Stimulated activated CD4-positive, alpha-beta T cell treated with anti-CD3 and anti-CD28 coated beads, Interleukin-15, amount 100 ng/mL, for 48 hours (primary cell): ENCODE results near the gene TAF15.
A peak's percentile ranks its signal among the peaks of the same experiment; 100 is the strongest.

Experiments
- DNase-seq, 2 donors: peaks; one replicate each; pipeline ENCODE4 v3.0.0-alpha.2; 2020; ENCODE audit warnings: low read depth in 2 of 2

The TAF15 gene

DNA sequence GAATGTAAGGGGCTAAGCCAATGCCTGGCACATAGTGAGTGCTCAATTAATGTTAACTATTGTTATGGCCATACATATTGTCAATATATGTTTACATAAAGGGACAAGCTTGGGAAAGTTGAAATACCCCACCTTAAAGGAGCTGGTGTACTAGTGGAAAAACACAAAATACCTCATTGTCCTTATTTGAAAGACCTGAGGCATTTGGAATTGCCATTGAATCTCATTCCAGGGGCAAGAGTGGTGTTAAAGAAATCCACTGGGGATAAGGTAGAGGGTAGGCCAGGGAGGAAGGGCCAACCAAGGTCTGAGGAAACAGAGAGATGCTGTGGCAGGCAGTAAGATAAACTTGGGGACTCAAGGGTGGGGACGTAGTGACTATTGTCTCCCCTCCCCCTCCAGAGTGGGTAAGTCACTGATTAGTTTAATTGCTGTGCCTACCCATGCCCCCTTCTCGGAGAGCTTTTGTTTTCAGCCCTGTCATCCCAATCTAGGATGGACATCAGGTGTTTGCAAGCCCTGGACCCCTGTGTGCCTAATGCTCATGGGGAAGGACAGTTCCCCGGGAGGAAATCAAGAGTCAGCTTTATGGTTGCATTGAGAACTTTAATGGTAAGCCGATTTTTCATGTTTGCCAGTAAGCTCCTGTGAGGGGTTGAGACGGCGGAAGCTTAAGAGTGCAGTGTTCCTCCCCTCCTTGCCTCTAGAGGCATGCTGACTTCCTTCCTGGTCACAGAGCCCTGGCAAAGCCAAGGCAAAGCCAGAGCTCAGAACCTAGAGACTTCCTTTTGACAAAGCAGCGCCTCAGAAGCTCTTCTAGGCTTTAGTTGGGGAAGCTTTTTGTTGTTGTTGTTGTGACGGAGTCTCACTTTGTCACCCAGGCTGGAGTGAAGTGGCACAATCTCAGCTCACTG is 61.9 kb downstream of the TAF15 start:
- DNase-seq: no peak

DNA sequence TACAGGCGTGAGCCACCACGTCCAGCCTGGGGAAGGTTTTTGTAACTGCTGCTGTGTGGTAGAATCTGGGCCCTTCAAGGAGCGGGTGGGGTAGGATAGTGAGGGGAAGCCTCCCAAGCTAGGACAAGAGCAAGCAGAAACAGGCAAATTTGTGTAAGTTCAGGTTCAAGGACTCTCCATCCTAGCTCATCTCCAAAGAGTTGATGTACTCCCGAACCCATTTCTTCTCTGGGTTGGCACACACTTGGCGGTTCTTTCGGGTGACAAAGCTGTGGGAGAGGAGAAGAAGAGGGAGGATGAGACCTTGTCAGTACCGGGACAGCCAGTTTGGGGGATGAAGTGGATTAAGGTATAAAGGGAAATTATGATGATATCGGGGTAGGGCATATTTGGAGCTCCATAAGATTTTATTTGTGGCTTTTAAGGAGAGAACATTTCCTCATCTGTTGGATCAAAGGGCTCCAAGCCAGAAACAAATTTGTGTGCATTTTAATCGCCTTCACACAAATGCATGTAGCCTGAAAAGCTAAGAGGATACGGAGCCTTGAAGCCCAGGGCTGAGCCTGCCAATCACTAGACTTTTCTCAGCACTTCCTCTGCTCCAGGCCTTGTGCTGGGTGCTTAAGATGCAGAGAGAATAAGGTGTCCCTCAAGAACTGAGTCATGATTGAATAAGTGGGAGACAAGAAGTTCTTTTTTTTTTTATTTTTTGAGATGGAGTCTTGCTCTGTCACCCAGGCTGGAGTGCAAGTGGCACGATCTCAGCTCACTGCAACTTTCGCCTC is 63.1 kb downstream of the TAF15 start:
- DNase-seq: no peak

DNA sequence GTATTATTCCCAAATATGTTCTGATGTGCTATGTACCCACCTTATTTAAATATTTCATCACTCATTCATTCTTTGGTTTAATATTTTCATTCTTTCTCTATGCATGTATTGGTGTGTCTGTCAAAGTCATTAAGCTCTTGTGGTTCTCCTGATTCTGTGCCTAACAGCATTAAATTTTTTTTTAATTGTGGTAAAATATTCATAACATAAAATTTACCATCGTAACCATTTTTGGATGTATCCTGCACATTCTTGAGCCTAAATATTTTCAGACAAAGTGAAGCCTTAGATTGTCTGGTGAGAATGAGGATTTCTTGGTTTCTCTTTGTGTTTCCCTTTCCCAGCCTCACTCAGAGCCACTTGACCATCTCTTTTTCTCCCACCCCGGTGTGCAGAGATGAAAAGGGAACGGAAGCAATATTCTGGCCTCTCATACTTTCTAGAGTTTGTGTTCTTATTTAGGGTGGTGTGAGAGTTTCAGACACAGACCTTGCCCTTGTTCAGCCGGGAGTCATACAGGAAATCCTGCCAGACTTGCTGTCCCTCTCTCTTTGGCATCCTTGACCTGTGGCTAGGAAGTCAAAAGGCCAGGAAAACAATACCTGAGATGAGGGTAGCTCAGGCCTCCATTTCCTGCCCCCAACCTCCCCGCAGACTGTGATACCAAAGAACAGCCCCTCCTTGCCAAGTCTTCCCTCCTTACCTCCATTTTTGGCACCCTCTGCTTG is 66.0 kb downstream of the TAF15 start:
- no peak for DNase-seq

DNA sequence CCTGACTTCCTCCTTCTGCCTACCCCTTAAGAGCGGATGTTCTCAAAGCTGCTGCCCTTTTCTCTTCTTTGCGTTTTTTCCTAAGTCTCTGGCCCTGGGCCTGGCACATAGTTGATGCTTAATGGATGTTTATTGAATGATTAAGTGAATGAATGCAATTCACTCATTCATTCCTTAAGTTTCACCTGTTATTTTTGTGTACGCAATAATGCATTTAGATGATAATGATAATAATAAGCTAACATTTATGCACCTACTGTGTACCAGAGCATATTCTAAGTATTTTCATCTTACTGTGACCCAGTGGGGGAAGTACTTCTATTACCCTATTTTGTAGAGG is 66.5 kb downstream of the TAF15 start:
- no peak for DNase-seq

DNA sequence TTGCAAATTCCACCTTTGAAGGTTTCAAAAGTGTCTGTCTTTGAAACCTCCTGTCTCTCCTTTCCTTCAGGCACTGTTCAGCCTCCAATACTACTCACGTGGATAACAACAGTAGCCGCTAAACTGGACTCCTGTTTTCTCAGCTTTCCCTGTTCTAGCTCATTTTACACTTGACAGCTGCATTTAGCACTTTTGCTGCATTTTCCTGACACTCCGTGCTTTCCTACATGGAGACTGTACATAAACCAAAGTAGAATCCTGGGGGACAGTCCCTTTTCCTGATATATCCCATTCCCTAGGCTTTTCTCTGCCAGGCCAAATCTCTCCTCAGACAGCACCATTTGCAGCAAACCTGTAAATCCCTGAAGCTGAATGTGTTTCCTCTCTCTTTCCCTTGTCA is 67.2 kb downstream of the TAF15 start:
- no peak for DNase-seq

DNA sequence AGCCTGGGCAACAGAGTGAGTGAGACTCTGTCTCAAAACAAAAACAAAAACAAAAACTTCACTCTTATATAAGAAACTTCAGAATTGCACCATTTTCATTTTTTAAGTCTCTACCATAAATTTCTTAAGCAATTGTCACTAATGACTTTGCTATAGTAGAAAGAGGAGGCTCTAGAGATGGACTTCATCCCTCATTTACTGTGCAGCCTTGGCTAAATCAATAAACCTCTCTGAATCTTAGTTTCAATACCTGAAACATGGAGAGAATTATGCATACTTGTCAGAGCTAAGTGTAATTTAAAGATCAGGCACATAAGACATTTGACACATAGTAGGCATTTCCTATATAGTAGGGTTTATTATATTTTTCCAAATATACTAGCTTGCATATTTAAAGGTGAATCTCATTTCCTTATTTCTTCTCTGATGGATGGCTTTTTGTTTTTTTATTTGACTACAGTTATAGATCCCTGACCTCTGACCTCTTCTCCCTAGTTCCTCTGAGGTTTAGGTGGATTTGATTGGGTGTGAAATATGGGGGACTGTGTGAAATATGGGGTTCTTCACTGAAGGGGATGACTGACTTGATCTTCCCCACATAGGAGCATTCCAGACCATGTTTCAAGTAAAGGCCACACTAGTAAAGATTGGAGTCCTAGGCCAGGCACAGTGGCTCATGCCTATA is 68.2 kb downstream of the TAF15 start:
- DNase-seq: no peak

DNA sequence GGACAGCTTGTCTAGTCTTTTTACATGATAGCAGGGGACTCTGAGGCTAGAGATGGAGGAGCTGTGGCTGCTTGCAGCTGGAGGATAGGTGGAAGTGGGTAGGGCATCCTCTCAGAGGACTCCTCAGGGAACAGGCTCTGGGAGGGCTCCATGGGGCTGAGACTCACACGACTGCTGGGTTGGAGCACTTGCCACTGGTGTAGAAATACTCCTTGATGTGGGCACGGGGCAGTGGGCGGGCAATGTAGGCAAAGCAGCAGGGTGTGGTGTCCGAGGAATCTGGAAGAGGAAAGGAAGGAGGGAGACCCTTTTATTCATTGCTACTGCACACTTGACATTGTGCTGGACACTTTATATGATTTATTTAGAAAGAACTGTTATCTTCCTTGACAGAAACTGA is 69.1 kb downstream of the TAF15 start:
- no peak for DNase-seq

DNA sequence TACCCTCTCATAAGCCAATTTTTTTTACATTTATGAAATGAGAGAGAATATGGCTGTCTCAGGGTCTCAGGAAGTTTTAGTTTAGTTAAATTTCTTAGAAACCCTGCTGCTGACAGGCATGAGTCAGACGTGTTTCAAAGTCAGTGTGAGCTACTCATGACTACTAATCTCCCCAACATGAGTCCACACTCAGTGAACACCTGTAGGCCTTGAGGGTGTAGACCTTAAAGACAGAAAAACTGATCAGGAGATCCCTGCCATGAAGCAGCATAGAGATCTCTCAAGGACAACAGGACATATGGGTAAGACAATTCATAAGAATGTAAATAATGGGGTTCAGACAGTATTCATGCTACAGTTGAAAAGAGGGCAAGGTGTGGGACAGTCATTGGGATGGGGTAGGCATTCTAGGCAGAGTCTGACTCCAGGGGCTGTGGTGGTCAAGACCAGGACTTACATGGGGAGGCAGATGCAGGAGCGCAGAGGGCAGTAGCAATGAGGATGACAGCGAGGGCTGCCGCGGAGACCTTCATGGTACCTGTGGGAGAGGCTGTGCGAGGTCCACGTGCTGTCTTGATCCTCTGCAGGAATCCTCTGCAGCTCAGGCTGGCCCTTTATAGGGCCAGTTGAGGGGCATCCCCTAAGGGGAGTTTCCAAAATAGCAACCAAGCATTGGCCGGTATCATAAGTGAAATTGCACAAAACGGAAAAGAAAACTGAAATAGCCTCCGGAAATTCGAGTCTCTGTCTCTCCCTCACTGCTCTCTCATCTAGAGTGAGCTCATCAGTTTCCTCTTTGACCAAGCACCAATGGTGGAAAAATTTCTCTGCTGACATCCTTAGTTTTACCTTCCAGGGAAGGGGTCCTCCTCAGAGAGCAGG is 70.7 kb downstream of the TAF15 start, which contains the start of gene CCL5:
CCL5 (minus strand) TSS at position 588 of the 882 bp plus-strand sequence.
- no peak for DNase-seq

DNA sequence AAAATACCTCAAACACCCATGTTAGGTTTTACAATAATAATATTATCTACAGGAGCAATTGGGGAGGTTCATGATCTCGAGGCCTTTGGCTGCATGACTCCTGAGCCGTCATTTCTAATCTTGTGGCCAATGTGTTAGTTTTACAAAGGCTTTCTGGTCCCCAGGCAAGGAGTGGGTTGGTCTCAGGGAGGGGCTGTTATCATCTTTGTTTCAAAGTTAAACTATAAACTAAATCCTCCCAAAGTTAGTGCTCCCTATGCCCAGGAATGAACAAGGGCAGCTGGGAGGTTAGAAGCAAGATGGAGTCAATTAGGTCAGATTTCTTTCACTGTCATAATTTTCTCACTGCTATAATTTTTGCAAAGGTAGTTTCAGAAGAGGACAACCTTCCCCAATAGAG is 80.0 kb downstream of the TAF15 start:
- DNase-seq: no peak

DNA sequence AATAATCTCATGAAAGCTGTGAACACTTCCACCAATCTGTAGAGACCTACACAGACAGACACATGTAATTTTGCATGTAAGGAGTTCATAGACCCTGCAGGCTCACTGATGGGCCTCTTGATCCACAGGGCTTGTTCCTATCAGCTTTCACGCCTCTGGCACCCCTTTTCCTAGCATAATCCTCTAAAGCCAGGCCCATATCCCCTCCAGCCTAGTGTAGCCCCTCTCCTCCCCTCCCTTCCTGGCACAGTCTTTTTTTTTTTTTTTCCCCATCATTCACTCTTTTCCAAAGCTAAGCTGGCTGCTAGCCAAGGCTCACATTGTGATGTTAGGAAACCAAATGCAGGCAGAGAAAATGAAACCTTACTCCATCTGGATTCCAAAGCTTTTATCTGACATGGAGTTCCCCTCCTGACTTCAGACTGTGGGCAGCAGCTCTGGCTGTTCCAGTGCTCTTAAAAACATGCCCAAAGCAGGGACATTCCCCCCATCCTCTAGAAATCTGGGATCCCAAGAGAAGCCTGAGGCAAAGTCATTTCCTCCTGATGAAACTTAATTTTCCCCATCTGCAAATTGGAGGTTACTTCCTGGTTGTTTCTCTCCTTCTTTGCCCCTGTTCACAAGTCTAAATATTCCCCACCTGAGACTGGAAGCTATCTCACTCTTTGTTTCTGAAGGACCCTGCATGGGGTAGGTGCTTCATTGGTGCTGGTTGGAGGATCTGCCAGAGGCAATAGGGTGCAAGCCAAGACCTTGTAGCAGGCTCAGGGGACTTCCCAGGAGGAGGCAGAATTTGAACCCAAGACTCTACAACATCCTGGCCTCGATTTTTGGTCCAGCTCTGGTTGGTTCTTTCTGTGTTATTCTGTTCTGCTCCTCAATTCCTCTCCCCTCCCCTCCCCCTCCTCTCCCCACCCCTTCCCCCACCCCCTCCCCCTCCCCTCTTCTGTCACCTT is 80.8 kb downstream of the TAF15 start:
- no peak for DNase-seq

DNA sequence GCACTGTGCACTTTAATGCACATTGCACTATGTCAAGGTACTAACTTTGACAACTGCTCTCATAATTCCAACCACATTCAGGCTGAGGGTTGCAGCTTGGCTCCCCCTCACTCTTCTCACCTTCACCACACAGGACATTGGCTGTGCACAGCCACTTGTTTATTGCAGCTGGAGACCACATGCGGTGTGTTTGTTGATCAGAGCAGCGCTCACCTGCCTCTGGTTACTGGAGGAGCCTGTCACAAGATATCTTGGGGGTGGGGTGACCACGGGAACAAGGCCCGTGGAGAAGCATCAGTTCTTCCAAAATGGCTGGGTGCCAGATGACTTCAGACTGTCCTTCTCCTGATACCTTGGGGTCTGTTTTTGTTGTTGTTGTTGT is 81.5 kb downstream of the TAF15 start:
- no peak for DNase-seq

DNA sequence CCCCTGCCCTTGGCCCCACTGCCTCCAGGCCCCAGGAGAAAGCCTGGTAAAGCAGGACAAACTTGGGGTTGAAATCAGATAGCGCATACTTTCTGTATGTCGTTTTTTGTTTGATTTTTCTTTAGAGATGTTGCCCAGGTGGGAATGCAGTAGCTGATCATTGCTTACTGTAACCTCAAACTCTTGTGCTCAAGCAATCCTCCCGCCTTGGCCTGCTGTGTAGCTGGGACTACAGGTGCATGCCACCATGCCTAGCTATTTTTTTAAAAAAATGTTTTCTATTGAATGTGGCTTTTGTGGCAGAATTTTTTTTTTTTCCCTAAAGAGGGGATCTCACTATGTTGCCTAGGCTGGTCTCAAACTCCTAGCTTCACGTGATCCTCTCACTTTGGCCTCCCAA is 82.0 kb downstream of the TAF15 start:
- DNase-seq: no peak

DNA sequence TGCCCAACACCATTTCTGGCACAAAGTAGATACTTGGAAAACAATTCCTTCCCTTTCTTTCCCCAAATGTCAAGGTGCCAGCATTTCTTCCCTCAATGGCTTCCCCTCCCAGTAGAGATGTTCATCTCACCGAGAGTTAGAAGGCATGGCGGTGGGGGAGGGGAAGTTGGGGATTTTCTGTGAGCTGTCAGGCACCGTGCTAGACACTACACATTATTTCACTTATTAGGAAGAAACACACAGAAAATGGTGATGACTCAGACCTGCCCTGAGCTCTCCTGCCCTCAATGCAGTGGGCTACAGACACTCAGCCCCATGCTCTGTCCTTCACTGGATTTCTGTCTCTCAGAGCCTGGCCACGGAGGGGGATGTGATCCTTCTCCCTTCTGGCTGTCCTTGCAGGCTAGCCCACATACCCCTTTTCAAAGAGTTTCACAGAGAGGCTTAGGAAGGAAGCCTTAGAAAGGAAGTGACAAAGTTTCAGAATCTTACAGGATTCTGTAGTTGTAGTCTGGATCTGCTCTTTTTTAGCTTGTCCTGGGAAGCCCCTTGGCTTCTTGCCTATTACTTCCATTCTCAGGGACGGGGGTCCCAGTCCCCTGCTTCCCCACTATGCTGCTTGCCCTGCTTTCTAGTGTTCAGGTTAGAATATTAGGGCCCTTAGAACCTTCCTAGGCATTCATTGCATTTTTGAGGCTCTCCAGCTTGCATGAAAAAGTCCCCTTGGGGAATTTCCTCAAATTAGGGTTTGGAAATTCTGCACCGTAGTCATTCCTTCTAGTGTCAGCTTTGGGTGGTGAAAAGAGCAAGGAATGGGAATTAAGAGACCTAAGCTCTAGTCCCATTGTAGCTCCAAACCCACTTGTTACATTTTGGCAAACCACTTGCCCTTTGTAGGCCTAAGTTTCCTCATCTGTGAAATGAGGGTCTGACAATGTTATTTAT is 83.1 kb downstream of the TAF15 start:
- peak in 1 of 2 donors; percentile 54 for DNase-seq

DNA sequence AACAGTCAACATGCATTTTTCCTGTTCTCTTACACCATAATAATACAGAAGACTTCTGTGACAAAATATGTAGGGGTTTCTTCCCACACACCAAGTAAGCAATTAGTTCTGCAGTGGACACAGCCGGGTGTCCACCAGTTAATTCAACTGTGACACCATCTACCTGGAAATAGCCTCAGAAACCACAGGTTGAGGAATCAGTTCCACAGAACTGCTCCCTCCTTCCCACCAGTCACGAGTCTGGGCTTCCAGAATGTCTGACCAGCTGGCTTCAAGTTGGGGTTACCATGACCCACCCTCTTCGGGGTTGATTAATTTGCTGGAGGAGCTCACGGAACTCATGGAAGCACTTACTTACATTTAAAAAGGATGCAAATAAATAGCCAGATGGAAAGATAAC is 84.5 kb downstream of the TAF15 start:
- DNase-seq: no peak

DNA sequence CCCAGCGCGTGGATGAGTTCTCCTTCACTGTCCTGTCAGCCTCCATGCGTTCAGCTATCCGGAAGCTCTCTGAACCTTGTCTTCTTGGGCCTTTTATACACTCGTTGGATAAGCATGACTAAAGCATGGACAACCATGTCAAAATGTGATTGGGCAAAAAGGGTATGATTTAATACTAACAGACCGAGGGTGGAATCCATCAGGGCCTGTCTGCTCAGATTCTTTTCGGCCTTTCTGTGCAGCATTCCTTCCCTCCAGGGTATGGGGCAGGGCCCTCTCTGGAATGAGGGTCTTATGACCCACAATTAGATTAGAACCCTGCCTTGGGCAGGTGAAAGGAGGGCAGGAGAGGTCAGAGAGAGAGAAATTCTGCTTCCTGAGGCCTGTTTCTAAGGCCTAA is 84.9 kb downstream of the TAF15 start:
- DNase-seq: no peak

DNA sequence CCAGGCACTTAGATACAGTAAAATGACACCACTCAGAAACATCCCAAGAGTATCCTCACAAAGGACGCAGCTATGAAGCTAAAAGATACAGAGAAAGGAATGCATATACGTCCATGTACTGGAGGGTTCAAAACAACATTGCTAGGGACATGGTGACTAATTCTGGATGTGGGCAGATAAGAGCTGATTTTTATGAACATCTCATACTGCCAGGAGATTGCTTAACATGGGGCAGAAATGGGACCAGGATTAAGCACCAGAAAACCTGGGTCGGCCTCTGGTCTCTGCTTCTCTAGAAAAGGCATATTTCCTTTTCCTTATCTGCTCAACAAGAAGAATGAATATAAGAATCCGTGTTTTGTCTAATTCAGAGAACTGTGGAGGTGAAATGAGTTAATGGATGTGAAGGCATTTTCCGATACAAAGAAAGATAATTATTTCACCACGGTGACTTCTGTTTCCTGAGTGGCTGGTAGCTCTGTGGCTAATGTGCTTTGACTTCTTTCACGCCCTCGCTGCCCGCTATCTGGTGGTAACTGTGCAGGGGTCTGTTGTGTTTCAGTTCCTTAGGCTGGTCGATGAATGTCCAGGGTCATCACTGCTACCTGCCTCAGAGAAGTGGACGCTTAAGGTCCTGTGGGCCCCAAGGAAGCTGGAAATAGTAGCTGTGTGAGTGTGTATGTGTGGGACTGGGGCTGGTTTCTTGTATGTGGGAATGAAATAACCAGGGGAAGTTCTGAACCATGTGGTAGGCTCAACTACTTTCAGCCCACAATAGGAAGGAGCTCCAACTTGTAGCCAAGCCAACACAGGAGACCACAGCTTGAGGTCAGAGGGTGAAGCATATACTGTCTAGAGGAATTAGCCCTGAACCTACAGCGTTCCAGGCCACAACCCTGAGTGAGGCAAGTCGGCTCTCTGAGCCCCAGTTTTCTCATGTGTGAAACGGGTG is 86.6 kb downstream of the TAF15 start:
- no peak for DNase-seq
